ENCODE results near the gene LRRC36. TPM values are rescaled to one million over a fixed set of nuclear protein-coding genes. Genes with fewer than 3 reads are reported as not detected.

LRRC36 gene
- total and polyA plus RNA-seq, 2 experiments from 2014 or later = 1.2 TPM; not detected in 1

- Histone ChIP-seq H3K79me2 (replicated peaks; ENCODE audit: insufficient read depth) (no peaks in the 10 kb centered on the region), H3K4me2 (no peak overlapping the region), H3K36me3 (ENCODE audit: insufficient read depth) (no peaks in the 10 kb centered on the region), H3K27ac (ENCODE audit: low read depth) (no peak overlapping the region), H2AFZ (no peak overlapping the region), H3K9me2 (ENCODE audit: insufficient read depth) (no peaks in the 10 kb centered on the region), H3F3A (replicated peaks; ENCODE audit: low read depth) (no peaks in the 10 kb centered on the region), H3K27me3 (ENCODE audit: insufficient read depth) (no peaks in the 10 kb centered on the region), H3K4me1 (ENCODE audit: insufficient read depth) (no peaks in the 10 kb centered on the region), H4K20me1 (replicated peaks; ENCODE audit: insufficient read depth) (no peaks in the 10 kb centered on the region; the same call in 1 of the 2 replicates), H3K4me3 (no peak overlapping the region)
- H3K4me3 Mint-ChIP-seq = no peak overlapping the region
- peaks cover 18% of the 10 kb centered on the region for H3K27me3 Mint-ChIP-seq (ENCODE audit: insufficient read depth, low read depth, poor library complexity)
- H3K4me1 Mint-ChIP-seq = no peaks in the 10 kb centered on the region
- H3K36me3 Mint-ChIP-seq (ENCODE audit: low read depth) = no peaks in the 10 kb centered on the region
- peak; percentile 34 for DNase-seq (ENCODE audit: low spot score)
- TF ChIP-seq STAT1 (IDR thresholded peaks at IDR 0.05; ENCODE audit: unreplicated experiment) = no peak
- no peak for TF ChIP-seq ZNF331 (CRISPR knock-in tag; IDR thresholded peaks at IDR 0.05; ENCODE audit: low read depth)
- TF ChIP-seq CREB1 (CRISPR knock-in tag; IDR thresholded peaks at IDR 0.05; ENCODE audit: low read depth) = no peak
- TF ChIP-seq EZH2 (IDR thresholded peaks at IDR 0.05; ENCODE audit: low read depth, unreplicated experiment) = no peak
- no peak for TF ChIP-seq ETS1 (IDR thresholded peaks at IDR 0.05)
- TF ChIP-seq CTCF (conservative IDR thresholded peaks at IDR 0.05; ENCODE audit: low read depth in 2 of 2) = no peak
- no peak for TF ChIP-seq ZNF114 (CRISPR knock-in tag; IDR thresholded peaks at IDR 0.05)
- TF ChIP-seq JUNB (IDR thresholded peaks at IDR 0.05; ENCODE audit: unreplicated experiment) = no peak
- TF ChIP-seq REST (IDR thresholded peaks at IDR 0.05; ENCODE audit: unreplicated experiment) = no peak
- no peak for TF ChIP-seq NANOG (IDR thresholded peaks at IDR 0.05; ENCODE audit: borderline replicate concordance)
- no peak for TF ChIP-seq EZH2phosphoT487 (IDR thresholded peaks at IDR 0.05; ENCODE audit: unreplicated experiment)
- no peak for TF ChIP-seq ZNF462 (CRISPR knock-in tag; IDR thresholded peaks at IDR 0.05)
- TF ChIP-seq POLR2AphosphoS5 (IDR thresholded peaks at IDR 0.05; ENCODE audit: low read depth) = no peak
- no peaks in the 10 kb centered on the region; the same call in 2 of the 3 replicates for H3K9me3 Mint-ChIP-seq
- H3K27ac Mint-ChIP-seq = no peak overlapping the region
- ATAC-seq = peak; percentile 71
These were observed 23.6 kb upstream of the LRRC36 start for GRCh38 chr16:67302970-67303369.
